ENCODE results near the gene CALD1. TPM values are rescaled to one million over a fixed set of nuclear protein-coding genes. Genes with fewer than 3 reads are reported as not detected.

CALD1 gene
- total and polyA plus RNA-seq, 2 experiments from 2014 or later: 132 to 842 TPM

DNA sequence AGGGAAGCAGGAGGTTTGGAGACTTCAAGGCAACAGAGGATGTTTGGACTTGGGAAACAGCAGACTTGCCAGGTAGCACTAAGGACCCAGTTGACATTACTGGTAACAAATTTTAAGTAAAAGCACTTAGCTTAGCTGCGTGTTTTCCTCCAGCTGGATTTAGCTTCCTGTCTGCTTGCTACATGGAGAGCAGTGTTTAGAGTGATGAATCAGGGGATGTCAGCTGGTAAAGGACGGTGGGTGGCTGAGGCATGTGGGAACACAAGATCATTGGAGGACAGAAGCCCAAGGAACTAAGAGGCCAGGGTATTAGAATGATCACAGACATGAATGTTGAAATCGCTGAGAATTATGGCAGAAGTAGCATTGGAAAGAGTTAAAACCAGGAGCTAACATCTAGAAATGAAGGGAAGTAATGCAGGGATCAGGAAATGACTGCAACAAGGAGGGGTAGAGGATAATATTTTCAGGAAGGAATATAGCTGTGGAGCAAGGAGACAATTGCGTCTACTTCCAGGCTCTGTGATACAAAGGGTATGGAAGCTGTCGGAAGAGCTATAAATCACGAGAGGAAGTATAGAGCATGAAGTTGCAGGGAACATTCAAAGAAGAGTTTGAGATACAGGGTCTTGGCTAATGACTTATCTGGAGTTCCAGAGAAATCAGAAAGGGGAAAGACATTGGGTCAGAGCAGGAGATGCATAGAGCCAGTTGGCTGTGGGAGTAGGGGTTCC is 34.4 kb downstream of the CALD1 start (continued):
- TF ChIP-seq ZNF331 (CRISPR knock-in tag; IDR thresholded peaks at IDR 0.05; ENCODE audit: low read depth): no peak

DNA sequence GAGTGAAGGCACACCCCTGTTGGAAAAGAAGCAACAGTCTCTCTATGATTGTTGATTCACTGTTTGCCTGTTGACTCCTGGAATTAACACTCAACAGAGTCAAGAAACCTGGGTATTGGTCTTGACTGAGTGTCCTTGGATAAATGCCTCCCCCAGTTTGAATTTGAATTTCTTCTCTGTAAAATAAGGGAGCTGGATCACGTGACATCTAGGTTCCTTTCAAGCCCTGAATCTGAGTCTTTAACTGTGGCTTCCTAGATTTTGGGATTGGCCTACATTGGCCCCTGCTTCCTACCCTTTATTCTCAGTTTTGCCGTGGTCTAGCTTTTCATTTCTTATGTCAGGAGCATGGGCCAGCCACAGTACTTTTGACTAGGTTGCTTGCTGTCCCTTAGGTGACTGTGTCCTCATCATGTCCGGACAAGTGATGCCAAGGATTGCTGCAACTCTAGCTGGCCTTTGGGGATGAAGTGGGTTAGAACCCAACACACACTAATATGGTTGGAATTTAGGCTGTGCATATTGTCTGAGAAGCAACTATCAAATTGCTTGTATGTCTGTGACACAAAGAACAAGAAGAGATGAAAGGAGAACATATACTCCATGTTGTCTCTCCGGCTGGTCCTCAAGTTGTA is 35.4 kb downstream of the CALD1 start:
- ATAC-seq (no peak), DNase-seq (ENCODE audit: low spot score) (no peak)
- Histone ChIP-seq H3K27me3 (ENCODE audit: insufficient read depth) (no peaks in the 10 kb centered on the region), H3K27ac (ENCODE audit: low read depth) (no peak overlapping the region), H3K4me3 (no peak overlapping the region), H3K9me2 (ENCODE audit: insufficient read depth) (no peaks in the 10 kb centered on the region; the same call in none of the 2 replicates), H3F3A (replicated peaks; ENCODE audit: low read depth) (no peaks in the 10 kb centered on the region), H3K4me1 (ENCODE audit: insufficient read depth) (no peaks in the 10 kb centered on the region), H3K79me2 (replicated peaks; ENCODE audit: insufficient read depth) (peaks cover 70% of the 10 kb centered on the region), H4K20me1 (replicated peaks; ENCODE audit: insufficient read depth) (no peaks in the 10 kb centered on the region), H3K36me3 (ENCODE audit: insufficient read depth) (no peaks in the 10 kb centered on the region), H2AFZ (no peak overlapping the region), H3K4me2 (no peak overlapping the region)
- no peak overlapping the region for H3K27ac Mint-ChIP-seq
- H3K4me3 Mint-ChIP-seq: no peak overlapping the region
- H3K4me1 Mint-ChIP-seq: peaks cover 4% of the 10 kb centered on the region
- H3K27me3 Mint-ChIP-seq (ENCODE audit: insufficient read depth, low read depth, poor library complexity): no peaks in the 10 kb centered on the region
- peaks cover 7% of the 10 kb centered on the region; the same call in 2 of the 3 replicates for H3K36me3 Mint-ChIP-seq (ENCODE audit: low read depth)
- TF ChIP-seq ZNF114 (CRISPR knock-in tag; IDR thresholded peaks at IDR 0.05) (no peak), JUNB (IDR thresholded peaks at IDR 0.05; ENCODE audit: unreplicated experiment) (no peak), REST (IDR thresholded peaks at IDR 0.05; ENCODE audit: unreplicated experiment) (no peak)
- TF ChIP-seq, protein P1, sequence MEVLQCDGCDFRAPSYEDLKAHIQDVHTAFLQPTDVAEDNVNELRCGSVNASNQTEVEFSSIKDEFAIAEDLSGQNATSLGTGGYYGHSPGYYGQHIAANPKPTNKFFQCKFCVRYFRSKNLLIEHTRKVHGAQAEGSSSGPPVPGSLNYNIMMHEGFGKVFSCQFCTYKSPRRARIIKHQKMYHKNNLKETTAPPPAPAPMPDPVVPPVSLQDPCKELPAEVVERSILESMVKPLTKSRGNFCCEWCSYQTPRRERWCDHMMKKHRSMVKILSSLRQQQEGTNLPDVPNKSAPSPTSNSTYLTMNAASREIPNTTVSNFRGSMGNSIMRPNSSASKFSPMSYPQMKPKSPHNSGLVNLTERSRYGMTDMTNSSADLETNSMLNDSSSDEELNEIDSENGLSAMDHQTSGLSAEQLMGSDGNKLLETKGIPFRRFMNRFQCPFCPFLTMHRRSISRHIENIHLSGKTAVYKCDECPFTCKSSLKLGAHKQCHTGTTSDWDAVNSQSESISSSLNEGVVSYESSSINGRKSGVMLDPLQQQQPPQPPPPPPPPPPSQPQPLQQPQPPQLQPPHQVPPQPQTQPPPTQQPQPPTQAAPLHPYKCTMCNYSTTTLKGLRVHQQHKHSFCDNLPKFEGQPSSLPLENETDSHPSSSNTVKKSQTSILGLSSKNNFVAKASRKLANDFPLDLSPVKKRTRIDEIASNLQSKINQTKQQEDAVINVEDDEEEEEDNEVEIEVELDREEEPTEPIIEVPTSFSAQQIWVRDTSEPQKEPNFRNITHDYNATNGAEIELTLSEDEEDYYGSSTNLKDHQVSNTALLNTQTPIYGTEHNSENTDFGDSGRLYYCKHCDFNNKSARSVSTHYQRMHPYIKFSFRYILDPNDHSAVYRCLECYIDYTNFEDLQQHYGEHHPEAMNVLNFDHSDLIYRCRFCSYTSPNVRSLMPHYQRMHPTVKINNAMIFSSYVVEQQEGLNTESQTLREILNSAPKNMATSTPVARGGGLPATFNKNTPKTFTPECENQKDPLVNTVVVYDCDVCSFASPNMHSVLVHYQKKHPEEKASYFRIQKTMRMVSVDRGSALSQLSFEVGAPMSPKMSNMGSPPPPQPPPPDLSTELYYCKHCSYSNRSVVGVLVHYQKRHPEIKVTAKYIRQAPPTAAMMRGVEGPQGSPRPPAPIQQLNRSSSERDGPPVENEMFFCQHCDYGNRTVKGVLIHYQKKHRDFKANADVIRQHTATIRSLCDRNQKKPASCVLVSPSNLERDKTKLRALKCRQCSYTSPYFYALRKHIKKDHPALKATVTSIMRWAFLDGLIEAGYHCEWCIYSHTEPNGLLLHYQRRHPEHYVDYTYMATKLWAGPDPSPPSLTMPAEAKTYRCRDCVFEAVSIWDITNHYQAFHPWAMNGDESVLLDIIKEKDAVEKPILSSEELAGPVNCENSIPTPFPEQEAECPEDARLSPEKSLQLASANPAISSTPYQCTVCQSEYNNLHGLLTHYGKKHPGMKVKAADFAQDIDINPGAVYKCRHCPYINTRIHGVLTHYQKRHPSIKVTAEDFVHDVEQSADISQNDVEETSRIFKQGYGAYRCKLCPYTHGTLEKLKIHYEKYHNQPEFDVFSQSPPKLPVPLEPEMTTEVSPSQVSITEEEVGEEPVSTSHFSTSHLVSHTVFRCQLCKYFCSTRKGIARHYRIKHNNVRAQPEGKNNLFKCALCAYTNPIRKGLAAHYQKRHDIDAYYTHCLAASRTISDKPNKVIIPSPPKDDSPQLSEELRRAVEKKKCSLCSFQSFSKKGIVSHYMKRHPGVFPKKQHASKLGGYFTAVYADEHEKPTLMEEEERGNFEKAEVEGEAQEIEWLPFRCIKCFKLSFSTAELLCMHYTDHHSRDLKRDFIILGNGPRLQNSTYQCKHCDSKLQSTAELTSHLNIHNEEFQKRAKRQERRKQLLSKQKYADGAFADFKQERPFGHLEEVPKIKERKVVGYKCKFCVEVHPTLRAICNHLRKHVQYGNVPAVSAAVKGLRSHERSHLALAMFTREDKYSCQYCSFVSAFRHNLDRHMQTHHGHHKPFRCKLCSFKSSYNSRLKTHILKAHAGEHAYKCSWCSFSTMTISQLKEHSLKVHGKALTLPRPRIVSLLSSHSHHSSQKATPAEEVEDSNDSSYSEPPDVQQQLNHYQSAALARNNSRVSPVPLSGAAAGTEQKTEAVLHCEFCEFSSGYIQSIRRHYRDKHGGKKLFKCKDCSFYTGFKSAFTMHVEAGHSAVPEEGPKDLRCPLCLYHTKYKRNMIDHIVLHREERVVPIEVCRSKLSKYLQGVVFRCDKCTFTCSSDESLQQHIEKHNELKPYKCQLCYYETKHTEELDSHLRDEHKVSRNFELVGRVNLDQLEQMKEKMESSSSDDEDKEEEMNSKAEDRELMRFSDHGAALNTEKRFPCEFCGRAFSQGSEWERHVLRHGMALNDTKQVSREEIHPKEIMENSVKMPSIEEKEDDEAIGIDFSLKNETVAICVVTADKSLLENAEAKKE (CRISPR knock-in tag; IDR thresholded peaks at IDR 0.05): no peak
- H3K9me3 Mint-ChIP-seq: no peaks in the 10 kb centered on the region

Data from GM23338 (cell line).